GM19438 (cell line): ENCODE results near the gene SCUBE1.

Experiments
- ATAC-seq: cut with Tn5 transposase; IDR thresholded peaks from one replicate; pipeline ENCODE4 v1.9.1; 2021; ENCODE audit warnings: low read depth; ENCODE audit not compliant: unreplicated experiment

The SCUBE1 gene

GRCh38 chr22:43206509-43207161 lies 136.5 kb downstream of the SCUBE1 start:
- no peak for ATAC-seq

GRCh38 chr22:43205748-43206508 lies 137.2 kb downstream of the SCUBE1 start:
- no peak for ATAC-seq

- no peak for ATAC-seq
These were observed 137.9 kb downstream of the SCUBE1 start for GRCh38 chr22:43205261-43205691.

GRCh38 chr22:43203471-43203981 lies 139.6 kb downstream of the SCUBE1 start:
- ATAC-seq: no peak

- ATAC-seq: no peak
These were observed 140.3 kb downstream of the SCUBE1 start for GRCh38 chr22:43202756-43203410.

GRCh38 chr22:43202326-43202725 lies 140.8 kb downstream of the SCUBE1 start:
- ATAC-seq: no peak

GRCh38 chr22:43201486-43202219 lies 141.5 kb downstream of the SCUBE1 start:
- ATAC-seq: no peak

GRCh38 chr22:43200555-43200954 lies 142.6 kb downstream of the SCUBE1 start:
- ATAC-seq: no peak

- ATAC-seq: no peak
These were observed 143.1 kb downstream of the SCUBE1 start for GRCh38 chr22:43200031-43200430.

GRCh38 chr22:43199541-43199940 lies 143.6 kb downstream of the SCUBE1 start:
- ATAC-seq: no peak

- ATAC-seq: no peak
These were observed 144.2 kb downstream of the SCUBE1 start for GRCh38 chr22:43198936-43199335.

- no peak for ATAC-seq
These were observed 145.0 kb downstream of the SCUBE1 start for GRCh38 chr22:43198126-43198525.

- no peak for ATAC-seq
These were observed 145.8 kb downstream of the SCUBE1 start for GRCh38 chr22:43197271-43197941.

GRCh38 chr22:43191831-43192230 lies 151.3 kb downstream of the SCUBE1 start:
- ATAC-seq: no peak

- ATAC-seq: no peak
These were observed 154.2 kb downstream of the SCUBE1 start for GRCh38 chr22:43188829-43189545.

GRCh38 chr22:43187171-43188099 lies 155.7 kb downstream of the SCUBE1 start:
- ATAC-seq: peak; percentile 68

GRCh38 chr22:43186272-43187170 lies 156.7 kb downstream of the SCUBE1 start, which contains the start of gene TTLL12:
TTLL12 (minus strand) TSS chr22:43187134; CDS start chr22:43187069, 65 bp downstream.
- ATAC-seq: no peak
